Omental fat pad (tissue), 4 donors: Measurements from ENCODE around the gene MCF2L2. TPM values are rescaled to one million over a fixed set of nuclear protein-coding genes. Genes with fewer than 3 reads are reported as not detected.

ENCODE experiments used
- ATAC-seq: fragments of 150-250 bp; one replicate; pipeline ENCODE4 v1.9.1; 2016; ENCODE audit warnings: mild to moderate bottlenecking, moderate library complexity; ENCODE audit not compliant: low FRiP score
- DNase-seq: peaks from one replicate; pipeline ENCODE4 v3.0.0-alpha.2; 2019; ENCODE audit warnings: low spot score
- CTCF ChIP-seq, 3 donors: fragments of 450-650 bp; IDR thresholded peaks; one replicate each; pipeline ENCODE4 v1.5.1; 2016 to 2017; ENCODE audit warnings: antibody characterized with exemption in 3 of 3, mild to moderate bottlenecking in 3 of 3, moderate library complexity in 2 of 3
- total RNA-seq, 4 donors: library from RNA; depleted of rRNA; stranded (reverse); fragments of >200 nt; gene quantifications; one replicate each; pipeline ENCODE4 v1.1.0, GENCODE V29; 2016

MCF2L2 gene
- total RNA-seq, 4 donors from 2014 or later = under 0.01 to 0.84 (median 0.39) TPM

- no peak for ATAC-seq
- TF ChIP-seq CTCF (IDR thresholded peaks at IDR 0.05) = no peak
- no peak for DNase-seq
These were observed 140.3 kb downstream of the MCF2L2 start for GRCh38 chr3:183288117-183288516.

DNA sequence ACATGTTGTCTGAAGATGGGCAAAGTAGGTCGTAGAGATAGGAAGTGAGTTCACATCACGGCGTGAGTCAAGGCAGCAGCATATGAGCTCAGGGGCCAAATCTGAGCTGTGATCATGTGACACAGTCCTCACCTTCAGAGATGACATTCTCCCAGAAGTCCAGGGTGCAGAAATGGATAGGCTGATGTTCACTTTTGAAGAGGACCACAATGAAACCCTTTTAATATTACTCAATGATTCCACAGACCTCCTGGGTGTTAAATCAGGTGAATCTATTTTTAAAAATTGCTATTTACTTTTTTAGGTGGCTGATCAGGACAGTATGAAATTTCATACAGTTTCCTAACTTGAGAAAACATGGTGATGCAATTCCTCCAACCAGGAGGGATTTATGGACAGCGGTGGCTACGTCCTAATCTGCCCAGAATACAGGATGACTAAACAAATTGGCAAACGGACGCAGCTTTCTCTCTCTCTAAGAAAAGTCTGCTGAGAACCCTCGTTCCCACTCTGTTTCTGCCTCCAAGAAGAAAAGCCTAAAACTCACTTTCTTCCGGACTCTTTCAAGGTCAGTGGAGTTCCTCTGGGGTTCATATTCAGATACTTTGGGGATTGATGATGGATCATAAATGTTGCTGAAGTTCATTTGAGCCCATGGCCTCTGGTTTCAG lies 141.0 kb downstream of the MCF2L2 start:
- no peak for TF ChIP-seq CTCF (IDR thresholded peaks at IDR 0.05)
- DNase-seq = no peak
- peak; percentile 72 for ATAC-seq

DNA sequence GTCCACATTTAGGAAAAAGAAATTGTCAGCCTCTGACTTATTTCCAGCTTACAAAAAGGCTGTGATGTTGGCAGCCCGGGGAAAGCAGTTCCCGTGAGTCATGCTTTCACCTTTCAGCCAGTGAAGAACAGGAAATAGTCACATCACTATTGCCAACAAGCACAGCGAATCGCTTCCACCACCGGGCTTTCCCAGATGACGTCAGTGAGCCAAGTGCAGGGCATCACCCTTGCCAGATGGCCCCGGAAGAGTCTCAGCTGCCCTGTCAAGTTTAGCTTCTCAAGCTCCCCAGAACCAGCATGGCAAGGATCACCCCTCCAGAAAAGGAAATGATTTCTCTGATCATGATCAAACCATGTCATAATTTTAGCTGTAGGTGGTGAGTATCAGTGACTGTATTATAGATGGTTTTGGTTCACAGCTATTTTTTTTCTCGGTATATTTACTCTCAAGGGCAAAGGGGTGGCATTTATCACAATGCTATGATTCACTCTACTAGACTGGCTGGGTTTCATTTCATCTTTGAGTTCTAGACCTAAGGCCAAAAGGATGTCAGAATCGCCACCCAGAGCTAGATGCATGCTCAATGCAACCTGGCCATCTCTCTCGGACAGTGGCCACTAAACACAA lies 142.5 kb downstream of the MCF2L2 start:
- TF ChIP-seq CTCF (IDR thresholded peaks at IDR 0.05) = no peak
- peak; percentile 66 for DNase-seq

DNA sequence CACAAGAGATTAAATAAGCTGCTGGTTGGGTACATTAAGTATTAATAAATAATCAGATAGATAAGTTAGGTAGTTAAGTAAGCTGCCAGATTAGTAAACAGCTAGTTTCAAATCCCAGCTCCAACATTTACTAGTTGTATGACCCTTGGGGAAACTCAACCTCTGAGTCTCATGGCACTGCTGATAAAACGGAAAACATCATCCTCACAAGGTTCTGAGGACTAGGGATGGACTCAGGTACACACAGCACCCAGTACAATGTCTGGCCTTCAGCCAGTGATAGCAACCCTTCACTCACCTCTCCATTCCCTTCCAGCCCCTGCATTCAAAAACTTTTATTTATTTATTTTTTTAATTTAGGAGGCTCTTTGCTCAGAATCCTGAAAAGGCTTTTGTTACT lies 143.1 kb downstream of the MCF2L2 start:
- TF ChIP-seq CTCF (IDR thresholded peaks at IDR 0.05) = no peak
- DNase-seq = no peak
- no peak for ATAC-seq

More for the DNA sequence above, 142.5 kb downstream of the MCF2L2 start:
- peak; percentile 96 for ATAC-seq

- TF ChIP-seq CTCF (IDR thresholded peaks at IDR 0.05) = no peak
- no peak for DNase-seq
- ATAC-seq = no peak
These were observed 143.8 kb downstream of the MCF2L2 start for GRCh38 chr3:183284570-183284969.

DNA sequence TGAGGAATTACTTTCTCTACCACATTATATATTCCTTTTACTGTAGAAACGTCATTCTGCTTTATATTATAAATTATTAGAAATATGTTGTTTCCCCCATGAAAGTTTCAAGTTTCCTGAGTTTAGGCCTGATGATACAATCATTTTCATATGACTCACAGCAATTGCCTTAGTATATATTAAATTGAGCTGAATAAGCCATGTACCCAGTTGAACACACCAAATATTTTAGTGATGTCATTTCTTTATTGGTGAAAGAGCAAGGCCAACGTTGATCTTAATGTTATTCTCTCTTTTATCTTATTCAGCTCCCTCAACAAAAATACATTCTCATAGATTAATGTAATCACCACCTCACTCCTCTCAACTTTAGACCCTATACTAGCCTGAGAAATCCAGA lies 144.5 kb downstream of the MCF2L2 start:
- no peak for TF ChIP-seq CTCF (IDR thresholded peaks at IDR 0.05)
- no peak for ATAC-seq
- no peak for DNase-seq
